GM23248 (cell line): ENCODE measurements around the gene DENND5A. TPM values are rescaled to one million over a fixed set of nuclear protein-coding genes. Genes with fewer than 3 reads are reported as not detected.
A peak's percentile ranks its signal among the peaks of the same experiment; 100 is the strongest.

ENCODE experiments used
- DNase-seq: peaks from one replicate; pipeline ENCODE4 v3.0.0-alpha.2; 2015
- H2AFZ ChIP-seq: fragments of 200-600 bp; sonication (generic); 2 replicates; pipeline ENCODE4 v1.6.1; 2016; ENCODE audit warnings: antibody characterized with exemption
- H3F3A ChIP-seq: fragments of 200-600 bp; sonication (generic); 2 replicates; pipeline ENCODE4 v1.6.1; 2016; ENCODE audit warnings: mild to moderate bottlenecking, antibody characterized with exemption, mixed run types; ENCODE audit not compliant: insufficient read depth
- H3K27ac ChIP-seq: fragments of 200-600 bp; sonication (generic); 2 replicates; pipeline ENCODE4 v1.5.1; 2016; ENCODE audit warnings: mild to moderate bottlenecking
- H3K27me3 ChIP-seq: fragments of 200-600 bp; sonication (generic); replicated peaks from 2 replicates; pipeline ENCODE4 v1.6.1; 2016; ENCODE audit warnings: mild to moderate bottlenecking; ENCODE audit not compliant: insufficient read depth
- H3K36me3 ChIP-seq: fragments of 200-600 bp; sonication (generic); 2 replicates; pipeline ENCODE4 v1.6.1; 2016; ENCODE audit warnings: low read depth, mild to moderate bottlenecking
- H3K4me1 ChIP-seq: fragments of 200-600 bp; sonication (generic); 2 replicates; pipeline ENCODE4 v1.6.1; 2016; ENCODE audit warnings: mild to moderate bottlenecking; ENCODE audit not compliant: insufficient read depth
- H3K4me2 ChIP-seq: fragments of 200-600 bp; sonication (generic); one replicate; pipeline ENCODE4 v1.6.1; 2016; ENCODE audit warnings: mild to moderate bottlenecking; ENCODE audit not compliant: unreplicated experiment
- H3K4me3 ChIP-seq: fragments of 200-600 bp; sonication (generic); 2 replicates; pipeline ENCODE4 v1.5.1; 2016; ENCODE audit warnings: mild to moderate bottlenecking
- H3K79me2 ChIP-seq: fragments of 200-600 bp; sonication (generic); 2 replicates; pipeline ENCODE4 v1.6.1; 2016; ENCODE audit warnings: mild to moderate bottlenecking; ENCODE audit not compliant: insufficient read depth
- H3K9ac ChIP-seq: fragments of 200-600 bp; sonication (generic); 2 replicates; pipeline ENCODE4 v1.6.1; 2016; ENCODE audit warnings: mild to moderate bottlenecking
- H3K9me2 ChIP-seq: fragments of 200-600 bp; sonication (generic); 2 replicates; pipeline ENCODE4 v1.6.1; 2016; ENCODE audit warnings: mixed run types, mild to moderate bottlenecking, moderate library complexity; ENCODE audit not compliant: insufficient read depth
- H3K9me3 ChIP-seq: fragments of 200-600 bp; sonication (generic); one replicate; pipeline ENCODE4 v1.6.1; 2017; ENCODE audit warnings: low read depth
- H4K20me1 ChIP-seq: fragments of 200-600 bp; sonication (generic); 2 replicates; pipeline ENCODE4 v1.6.0; 2016; ENCODE audit not compliant: insufficient read depth
- EZH2 ChIP-seq: fragments of 200-600 bp; sonication (generic); IDR thresholded peaks from 2 replicates; pipeline ENCODE4 v1.6.1; 2018; ENCODE audit warnings: antibody characterized with exemption, mild to moderate bottlenecking; ENCODE audit not compliant: insufficient read depth, poor library complexity, severe bottlenecking
- EZH2phosphoT487 ChIP-seq: fragments of 200-600 bp; sonication (generic); IDR thresholded peaks from 2 replicates; pipeline ENCODE4 v1.6.1; 2018; ENCODE audit warnings: antibody characterized with exemption, moderate library complexity, mild to moderate bottlenecking, low read depth; ENCODE audit not compliant: insufficient read depth
- whole genome bisulfite sequencing, 2 experiments: methylation state at CpG; one replicate each; pipeline ENCODE4 v1.1.6; 2015 to 2017; ENCODE audit warnings: low lambda C conversion rate in 2 of 2, low coverage in 1 of 2; ENCODE audit errors: missing lambda C conversion rate in 2 of 2; 5-methylcytosine and 5-hydroxymethylcytosine counted together
- in situ Hi-C: fragments of 300-500 bp; cut with MboI; formaldehyde crosslinking; loops from 2 replicates; pipeline ENCODE4 v1.15.0; 2020
- polyA plus RNA-seq: library from polyadenylated mRNA; unstranded; fragments of >200 nt; fragmentation: Nextera tagmentation; extraction: Ambion mirVana; gene quantifications from 2 replicates; pipeline ENCODE4 v1.2.1, GENCODE V29; 2016
- total RNA-seq: library from RNA; depleted of rRNA; stranded (reverse); fragments of >200 nt; shearing (Covaris generic); gene quantifications from 2 replicates; pipeline ENCODE4 v1.2.3, GENCODE V29; 2014

Gene DENND5A
- total and polyA plus RNA-seq, 2 experiments from 2014 or later, result 28.4 to 127 TPM

DNA sequence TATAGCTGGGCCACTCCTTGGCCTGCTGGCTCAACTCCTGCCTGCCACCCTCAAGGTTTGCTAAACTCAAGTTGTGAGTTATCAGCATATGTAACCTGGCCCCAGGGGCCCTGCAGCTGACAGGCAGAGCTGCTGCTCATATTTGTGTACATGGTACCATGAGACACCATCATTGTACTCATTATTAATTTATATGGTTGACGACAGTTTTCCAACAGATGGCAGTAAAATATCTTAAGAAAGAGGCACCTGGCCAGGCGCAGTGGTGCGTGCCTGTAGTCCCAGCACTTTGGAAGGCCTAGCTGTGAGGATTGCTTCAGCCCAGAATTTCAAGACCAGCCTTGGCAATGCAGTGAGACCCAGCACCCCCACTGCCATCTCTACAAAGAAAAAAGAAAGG is 11.4 kb upstream of the DENND5A start:
- H3K27ac ChIP-seq, result no peak overlapping the region
- no peak overlapping the region for H3K4me3 ChIP-seq
- in situ Hi-C loops, result no loop called here
- H3K9ac ChIP-seq, result no peak overlapping the region
- H3K27me3 ChIP-seq, result no peaks in the 10 kb centered on the region
- H3F3A ChIP-seq, result peaks cover 12% of the 10 kb centered on the region; the same call in 1 of the 2 replicates
- no peak for DNase-seq
- no peaks in the 10 kb centered on the region for H3K79me2 ChIP-seq
- no peak overlapping the region for H2AFZ ChIP-seq
- H3K9me2 ChIP-seq, result no peaks in the 10 kb centered on the region
- no peak overlapping the region for H3K4me2 ChIP-seq
- H4K20me1 ChIP-seq, result no peaks in the 10 kb centered on the region
- WGBS, 2 experiments, result 83 to 86% methylated on average over 3 of the region's 3 CpGs
- no peaks in the 10 kb centered on the region for H3K4me1 ChIP-seq
- peaks cover 10% of the 10 kb centered on the region; the same call in 1 of the 2 replicates for H3K36me3 ChIP-seq
- H3K9me3 ChIP-seq, result no peaks in the 10 kb centered on the region
- TF ChIP-seq EZH2phosphoT487, result no peak

DNA sequence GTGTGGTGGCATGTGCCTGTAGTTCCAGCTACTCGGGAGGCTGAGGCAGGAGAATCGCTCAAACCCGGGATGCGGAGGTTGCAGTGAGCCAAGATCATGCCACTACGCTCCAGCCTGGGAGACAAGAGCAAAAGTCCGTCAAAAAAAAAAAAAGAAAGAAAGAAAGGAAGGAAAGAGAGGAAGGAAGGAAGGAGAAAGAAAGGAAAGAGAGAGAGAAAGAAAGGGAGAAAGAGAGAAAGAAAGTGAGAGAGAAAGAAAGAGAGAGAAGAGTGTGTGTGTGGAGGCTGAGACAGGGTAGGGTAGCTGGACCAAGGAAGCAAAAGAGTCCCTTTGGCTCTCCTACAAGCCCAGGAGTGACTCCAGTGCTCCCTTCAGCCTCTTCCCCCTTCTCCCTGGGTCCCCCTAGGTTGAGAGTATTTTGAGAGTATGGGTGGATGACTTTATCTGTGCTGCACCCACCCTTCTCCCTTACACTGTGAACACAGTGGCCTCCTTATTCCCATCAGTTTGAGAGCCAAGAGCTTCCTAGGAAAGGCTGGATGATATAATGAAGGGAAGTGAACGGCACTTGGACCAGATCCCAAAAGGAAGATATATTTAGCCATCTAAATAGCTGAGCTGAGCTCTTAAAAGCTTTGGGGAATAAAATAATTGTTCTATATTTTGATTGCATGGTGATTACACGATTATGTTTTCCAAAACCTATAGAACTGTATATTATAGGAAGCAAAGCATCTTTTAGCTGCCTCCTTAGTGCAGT is 9.5 kb upstream of the DENND5A start:
- DNase-seq, result peak; percentile 22
- Histone ChIP-seq H3K4me3 (no peak overlapping the region), H3K9me2 (no peaks in the 10 kb centered on the region), H3K27ac (no peak overlapping the region), H4K20me1 (no peaks in the 10 kb centered on the region), H3K4me1 (peaks cover 3% of the 10 kb centered on the region; the same call in 1 of the 2 replicates), H3K36me3 (no peaks in the 10 kb centered on the region), H3F3A (peaks cover 16% of the 10 kb centered on the region; the same call in 1 of the 2 replicates), H2AFZ (no peak overlapping the region), H3K9ac (no peak overlapping the region), H3K9me3 (no peaks in the 10 kb centered on the region), H3K4me2 (no peak overlapping the region), H3K79me2 (no peaks in the 10 kb centered on the region), H3K27me3 (no peaks in the 10 kb centered on the region)
- TF ChIP-seq EZH2phosphoT487 (no peak), EZH2 (no peak)
- in situ Hi-C loops, result no loop called here
- WGBS, 2 experiments, result 63 to 70% methylated on average over 8 of the region's 8 CpGs

DNA sequence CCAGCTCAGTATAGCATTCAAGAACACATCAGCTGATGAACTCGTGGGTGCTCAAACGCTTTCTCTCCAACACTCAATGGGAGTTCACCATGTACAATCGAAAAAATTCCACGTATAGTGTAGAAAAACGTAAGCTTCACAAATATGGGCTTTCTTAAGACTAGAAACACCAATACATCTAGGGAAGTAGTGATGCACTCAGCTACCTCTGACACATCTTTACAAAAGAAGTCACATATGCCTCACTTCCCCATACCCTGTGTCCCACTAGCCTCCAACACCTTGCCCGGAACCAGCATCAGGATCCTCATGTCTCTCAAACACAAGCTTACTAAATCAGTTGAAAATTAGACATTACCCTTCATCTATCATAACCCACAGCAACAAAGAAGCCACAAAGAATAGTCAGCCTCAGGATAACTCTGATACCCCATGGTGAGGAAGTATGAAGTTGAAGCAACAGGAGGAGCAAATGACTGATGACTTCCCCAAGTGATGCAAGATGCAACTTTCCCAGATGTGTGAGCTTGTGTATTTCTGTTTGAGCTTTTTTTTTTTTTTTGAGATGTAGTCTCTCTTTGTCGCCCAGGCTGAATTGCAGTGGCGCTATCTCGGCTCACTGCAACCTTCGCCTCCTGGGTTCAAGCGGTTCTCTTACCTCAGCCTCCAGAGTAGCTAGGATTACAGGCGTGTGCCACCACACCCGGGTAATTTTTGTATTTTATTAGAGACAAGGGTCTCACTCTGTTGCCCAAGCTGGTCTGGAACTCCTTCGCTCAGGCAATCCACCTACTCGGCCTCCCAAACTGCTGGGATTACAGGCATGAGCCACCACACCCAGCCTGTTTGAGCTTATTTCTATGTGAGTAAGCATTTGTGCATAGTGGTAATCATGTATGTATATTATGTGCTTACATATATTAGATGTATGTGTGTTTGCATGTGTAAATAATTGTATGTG is 8.5 kb upstream of the DENND5A start:
- in situ Hi-C loops, result no loop called here
- peak; percentile 61 for DNase-seq
- Histone ChIP-seq H4K20me1 (no peaks in the 10 kb centered on the region), H3K27ac (no peak overlapping the region), H3F3A (peaks cover 19% of the 10 kb centered on the region; the same call in 1 of the 2 replicates), H3K4me2 (no peak overlapping the region), H3K9ac (no peak overlapping the region), H3K9me2 (no peaks in the 10 kb centered on the region), H3K9me3 (no peaks in the 10 kb centered on the region), H3K4me3 (no peak overlapping the region), H3K4me1 (peaks cover 5% of the 10 kb centered on the region; the same call in 1 of the 2 replicates), H2AFZ (no peak overlapping the region), H3K36me3 (no peaks in the 10 kb centered on the region), H3K79me2 (no peaks in the 10 kb centered on the region), H3K27me3 (no peaks in the 10 kb centered on the region)
- TF ChIP-seq EZH2, result no peak
- TF ChIP-seq EZH2phosphoT487, result no peak
- WGBS, 2 experiments, result 78 to 81% methylated on average over 15 of the region's 15 CpGs

DNA sequence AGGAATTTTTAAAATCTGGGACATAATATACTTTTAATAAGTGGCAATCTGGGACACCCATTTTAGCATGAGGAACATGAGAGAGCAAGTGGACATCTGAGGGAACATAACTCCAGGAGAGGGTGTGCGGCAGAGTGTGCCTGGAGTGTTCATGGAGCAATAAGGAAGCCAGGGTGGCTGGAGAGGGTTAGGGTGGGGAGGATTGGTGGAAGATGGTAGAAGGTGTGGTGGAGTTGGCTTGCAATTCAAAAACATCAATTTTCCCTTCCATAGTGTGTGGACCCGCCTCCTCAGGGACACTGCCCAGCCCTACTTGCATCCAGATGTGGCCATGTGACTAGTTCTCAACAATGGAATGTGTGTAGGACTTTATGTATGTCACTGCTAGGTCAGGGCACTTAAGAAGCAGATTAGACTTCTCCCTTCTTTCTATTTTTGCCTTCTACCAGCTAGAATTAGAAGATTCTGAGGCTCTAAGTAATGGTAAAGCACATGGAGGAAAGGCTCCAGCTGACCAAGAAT is 4.4 kb upstream of the DENND5A start:
- WGBS, 2 experiments, result 100% methylated on average over 2 of the region's 2 CpGs
- Histone ChIP-seq H4K20me1 (no peaks in the 10 kb centered on the region), H3K9me2 (no peaks in the 10 kb centered on the region), H3K4me3 (no peak overlapping the region), H3K36me3 (no peaks in the 10 kb centered on the region), H3K79me2 (no peaks in the 10 kb centered on the region; the same call in 1 of the 2 replicates), H3K4me1 (peaks cover 5% of the 10 kb centered on the region; the same call in 1 of the 2 replicates), H3K9me3 (no peaks in the 10 kb centered on the region), H2AFZ (no peak overlapping the region), H3F3A (peaks cover 14% of the 10 kb centered on the region; the same call in 1 of the 2 replicates), H3K27me3 (no peaks in the 10 kb centered on the region), H3K4me2 (no peak overlapping the region), H3K27ac (no peak overlapping the region), H3K9ac (no peak overlapping the region)
- DNase-seq, result peak; percentile 51
- in situ Hi-C loops, result no loop called here
- TF ChIP-seq EZH2phosphoT487, result no peak
- TF ChIP-seq EZH2, result no peak
